Activated naive CD8-positive, alpha-beta T cell (primary cell): ENCODE data around the gene NDC80.
"Not testable (repeated sequence)": the region's sequence is repeated elsewhere in the genome, so short reads cannot be mapped to it uniquely, and the experiment has no call there.

Source experiments
- H3K27ac Mint-ChIP-seq: one replicate; pipeline ENCODE4 v1.8.0; 2021; ENCODE audit warnings: mixed read lengths
- H3K27me3 Mint-ChIP-seq: one replicate; pipeline ENCODE4 v1.8.0; 2021; ENCODE audit warnings: mixed read lengths
- H3K36me3 Mint-ChIP-seq: one replicate; pipeline ENCODE4 v1.8.0; 2021; ENCODE audit warnings: mixed read lengths
- H3K4me1 Mint-ChIP-seq: one replicate; pipeline ENCODE4 v1.8.0; 2021; ENCODE audit warnings: low read depth, mixed read lengths
- H3K4me3 Mint-ChIP-seq: one replicate; pipeline ENCODE4 v1.8.0; 2021; ENCODE audit warnings: mild to moderate bottlenecking, mixed read lengths
- H3K9me3 Mint-ChIP-seq: one replicate; pipeline ENCODE4 v1.8.0; 2021; ENCODE audit warnings: low read depth, mixed read lengths

The NDC80 gene

DNA sequence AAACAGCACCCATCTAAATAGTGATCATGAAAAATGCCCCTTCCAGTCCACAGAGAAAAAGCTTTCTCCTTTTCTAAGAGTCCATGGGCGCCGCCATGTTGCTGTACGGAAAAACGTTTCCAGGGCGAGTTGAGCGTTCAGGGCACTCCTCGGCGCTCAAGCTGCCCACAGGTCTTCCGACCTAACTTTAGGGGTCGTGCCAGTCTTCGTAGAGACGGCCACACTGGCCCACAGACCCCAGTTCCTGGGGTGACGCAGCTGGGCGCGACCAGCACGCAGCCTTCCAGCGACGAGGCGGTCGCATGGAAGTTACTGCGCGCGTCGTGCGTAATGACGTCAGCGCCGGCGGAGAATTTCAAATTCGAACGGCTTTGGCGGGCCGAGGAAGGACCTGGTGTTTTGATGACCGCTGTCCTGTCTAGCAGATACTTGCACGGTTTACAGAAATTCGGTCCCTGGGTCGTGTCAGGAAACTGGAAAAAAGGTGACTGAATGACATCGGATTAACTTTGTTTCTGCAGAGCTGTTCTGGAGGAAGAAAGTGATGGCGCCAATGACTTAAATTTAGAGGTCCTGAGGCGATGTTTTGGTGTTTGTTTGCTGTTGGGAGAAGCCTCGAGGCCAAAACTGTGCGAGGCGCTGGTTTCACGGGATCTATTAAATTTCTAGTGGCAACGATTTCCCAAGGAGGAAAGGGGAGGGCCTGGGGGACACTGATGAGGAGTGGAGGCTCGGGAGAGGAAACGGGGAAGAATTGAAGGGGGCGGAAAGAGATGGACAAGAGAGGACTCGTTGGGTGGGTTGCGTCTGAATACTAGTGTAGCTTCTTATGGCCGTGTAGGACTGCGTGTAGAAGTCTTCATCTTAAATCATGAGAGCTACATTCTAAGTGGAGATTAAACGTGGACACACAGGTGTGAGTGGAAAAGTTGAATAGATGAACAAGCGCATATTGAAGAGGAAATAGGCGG is at the start of gene NDC80, which contains the start of gene METTL4:
NDC80 (plus strand) TSS at position 358 of the 971 bp plus-strand sequence. CDS start 1,429 bp downstream, outside the sequence.
METTL4 (minus strand) TSS at position 306 of the 971 bp plus-strand sequence. CDS start 4,289 bp downstream, outside the sequence.
- no peaks in the 10 kb centered on the region for H3K27me3 Mint-ChIP-seq
- H3K9me3 Mint-ChIP-seq: no peaks in the 10 kb centered on the region
- H3K4me3 Mint-ChIP-seq: peak within 1 kb of the TSS; percentile 100
- peaks cover 6% of the 10 kb centered on the region for H3K36me3 Mint-ChIP-seq
- peaks cover 55% of the 10 kb centered on the region for H3K4me1 Mint-ChIP-seq
- peak within 1 kb of the TSS; percentile 99 for H3K27ac Mint-ChIP-seq

DNA sequence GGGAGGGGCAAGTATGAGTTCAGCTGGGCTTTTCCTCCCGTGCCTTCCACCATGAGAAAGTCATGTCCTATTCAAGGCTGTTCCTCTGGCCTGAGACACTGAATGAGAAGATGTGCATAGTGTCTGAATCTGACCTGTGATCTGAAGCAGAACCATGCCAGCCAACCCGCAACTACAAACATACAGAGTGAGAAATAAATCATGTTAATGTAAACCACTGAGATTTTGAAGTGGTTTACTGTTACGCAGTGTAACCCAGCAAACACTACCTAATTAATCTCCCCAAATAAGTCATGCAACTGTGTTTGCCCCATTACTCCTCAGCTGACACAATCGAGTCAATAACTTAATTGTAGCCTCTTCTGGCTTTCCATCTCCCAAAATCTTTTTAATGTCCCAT is 49.2 kb upstream of the NDC80 start:
- Mint-ChIP-seq H3K4me1 (peaks cover 5% of the 10 kb centered on the region), H3K9me3 (no peaks in the 10 kb centered on the region), H3K4me3 (no peak overlapping the region), H3K36me3 (peaks cover 5% of the 10 kb centered on the region), H3K27me3 (no peaks in the 10 kb centered on the region), H3K27ac (no peak overlapping the region)

DNA sequence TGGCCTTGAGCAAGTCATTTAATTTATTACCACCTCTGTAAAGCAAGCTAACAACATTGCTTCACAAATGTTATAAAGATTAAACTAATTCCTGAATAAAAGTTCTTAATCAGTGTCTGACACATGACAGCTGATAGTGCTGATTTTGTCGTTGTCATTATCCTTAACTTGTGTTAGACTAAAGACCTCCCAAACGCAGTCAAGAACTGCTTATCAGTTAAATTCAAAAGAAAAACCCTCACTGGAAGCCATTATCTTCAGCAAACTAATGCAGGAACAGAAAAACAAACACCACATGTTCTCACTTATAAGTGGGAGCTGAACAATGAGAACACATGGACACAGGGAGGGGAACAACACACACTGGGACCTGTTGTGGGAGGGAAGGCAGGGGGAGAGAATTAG is 46.6 kb upstream of the NDC80 start:
- not testable (repeated sequence) for H3K9me3 Mint-ChIP-seq, H3K36me3 Mint-ChIP-seq

DNA sequence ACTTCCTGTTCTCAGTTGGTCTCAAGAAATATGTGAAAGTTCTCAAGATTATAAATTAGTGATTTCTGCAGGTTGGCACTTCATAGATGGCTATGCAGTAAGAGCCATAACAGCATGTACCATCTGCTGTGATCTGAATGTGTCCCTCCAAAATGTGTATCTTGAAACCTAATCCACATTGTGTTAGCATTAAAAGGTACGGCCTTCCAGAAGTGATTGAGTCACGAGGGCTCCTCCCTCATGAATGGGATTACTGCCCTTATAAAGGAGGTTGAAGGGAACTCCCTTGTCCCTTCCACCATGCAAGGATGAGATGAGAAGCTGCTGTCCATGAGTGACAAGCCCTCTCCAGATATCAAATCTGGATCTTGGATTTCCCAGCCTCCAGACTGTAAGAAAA is 45.0 kb upstream of the NDC80 start:
- Mint-ChIP-seq H3K4me3 (no peak overlapping the region), H3K27ac (no peak overlapping the region), H3K36me3 (peaks cover 8% of the 10 kb centered on the region), H3K9me3 (no peaks in the 10 kb centered on the region), H3K27me3 (no peaks in the 10 kb centered on the region), H3K4me1 (peaks cover 5% of the 10 kb centered on the region)

More for the DNA sequence above, 46.6 kb upstream of the NDC80 start:
- not testable (repeated sequence) for H3K4me3 Mint-ChIP-seq, H3K27ac Mint-ChIP-seq, H3K4me1 Mint-ChIP-seq, H3K27me3 Mint-ChIP-seq

DNA sequence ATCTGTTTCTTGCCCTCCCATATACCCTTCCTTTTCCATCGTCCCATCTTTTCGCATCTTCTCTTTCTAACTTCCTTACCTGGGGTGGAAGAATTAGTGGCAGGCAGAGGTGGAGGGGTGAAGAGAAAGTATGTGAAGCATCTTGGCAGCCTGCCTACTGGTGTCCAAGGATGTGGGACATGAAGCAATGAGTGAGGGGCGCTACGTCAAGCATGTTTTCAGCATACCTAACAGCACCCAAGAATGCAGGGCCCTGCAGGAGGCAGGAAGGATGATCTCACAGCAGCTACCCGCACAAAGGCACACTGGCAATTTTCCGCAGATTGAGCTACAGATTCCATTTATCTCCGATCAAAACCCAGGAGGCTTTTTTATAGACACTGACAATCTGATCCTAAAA is 42.2 kb upstream of the NDC80 start:
- H3K27me3 Mint-ChIP-seq: no peaks in the 10 kb centered on the region
- no peaks in the 10 kb centered on the region for H3K4me1 Mint-ChIP-seq
- peaks cover 25% of the 10 kb centered on the region for H3K36me3 Mint-ChIP-seq
- peaks cover 3% of the 10 kb centered on the region for H3K9me3 Mint-ChIP-seq
- no peak overlapping the region for H3K27ac Mint-ChIP-seq
- no peak overlapping the region for H3K4me3 Mint-ChIP-seq

DNA sequence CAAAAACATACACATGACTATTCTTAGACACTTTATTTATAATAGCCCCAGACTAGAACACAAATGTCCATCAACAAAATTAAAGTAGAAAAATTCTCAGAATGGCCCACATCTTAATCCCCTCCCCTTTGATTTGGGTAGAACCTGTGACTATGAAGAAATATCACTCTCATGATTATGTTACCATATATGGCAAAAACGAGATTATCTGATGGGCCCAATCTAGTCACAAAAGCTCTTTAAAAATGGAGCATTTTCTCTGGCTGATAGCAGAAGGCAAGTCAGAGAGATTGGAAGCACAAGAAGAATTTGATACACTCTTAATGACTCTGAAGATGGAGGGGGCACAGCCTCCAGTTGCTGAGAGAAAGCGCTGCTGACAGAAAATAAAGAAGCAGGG is 39.6 kb upstream of the NDC80 start:
- Mint-ChIP-seq H3K9me3 (peaks cover 3% of the 10 kb centered on the region), H3K4me3 (no peak overlapping the region), H3K27me3 (no peaks in the 10 kb centered on the region), H3K27ac (no peak overlapping the region), H3K4me1 (no peaks in the 10 kb centered on the region), H3K36me3 (peaks cover 37% of the 10 kb centered on the region)

DNA sequence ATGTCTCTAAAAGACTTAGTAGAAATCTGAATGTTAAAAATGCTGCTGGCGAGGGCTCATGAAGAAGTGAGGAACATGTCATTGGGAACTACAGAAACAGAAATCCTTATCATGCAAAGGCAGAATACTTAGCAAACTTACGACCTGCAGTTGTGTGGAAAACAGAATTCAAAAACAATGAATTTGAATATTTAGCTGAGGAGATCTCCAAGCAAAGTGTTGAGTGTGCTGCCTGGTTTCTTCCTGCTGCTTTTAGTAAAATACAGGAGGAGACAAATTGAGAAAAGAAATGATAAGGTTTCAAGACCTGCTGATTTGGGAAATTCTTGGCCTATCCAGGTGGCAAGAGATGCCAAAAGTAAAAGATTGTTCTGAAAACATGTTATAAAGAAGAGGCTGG is 38.6 kb upstream of the NDC80 start:
- no peak overlapping the region for H3K4me3 Mint-ChIP-seq
- H3K36me3 Mint-ChIP-seq: peaks cover 37% of the 10 kb centered on the region
- H3K4me1 Mint-ChIP-seq: no peaks in the 10 kb centered on the region
- no peak overlapping the region for H3K27ac Mint-ChIP-seq
- peaks cover 3% of the 10 kb centered on the region for H3K9me3 Mint-ChIP-seq
- H3K27me3 Mint-ChIP-seq: no peaks in the 10 kb centered on the region

DNA sequence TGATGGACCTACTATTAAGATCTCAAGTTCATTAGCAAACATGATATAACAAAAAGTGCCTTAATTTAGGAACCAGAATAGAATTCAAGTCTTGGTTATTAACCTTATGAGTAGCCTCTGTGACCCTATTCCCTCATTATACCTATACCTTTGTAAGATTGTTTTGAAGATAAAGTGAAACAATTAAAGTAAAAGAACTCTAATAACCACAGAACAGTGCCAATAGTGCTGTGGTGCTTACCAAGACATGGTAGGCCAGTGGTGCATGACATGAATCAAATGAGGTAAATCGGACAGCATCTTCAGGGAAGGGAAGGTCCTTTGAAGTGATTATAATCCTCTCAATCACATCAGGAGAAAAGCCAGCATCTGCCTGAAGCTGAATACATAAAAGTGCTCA is 36.5 kb upstream of the NDC80 start:
- peaks cover 37% of the 10 kb centered on the region for H3K36me3 Mint-ChIP-seq
- H3K4me1 Mint-ChIP-seq: no peaks in the 10 kb centered on the region
- no peak overlapping the region for H3K27ac Mint-ChIP-seq
- H3K9me3 Mint-ChIP-seq: peaks cover 3% of the 10 kb centered on the region
- H3K27me3 Mint-ChIP-seq: no peaks in the 10 kb centered on the region
- no peak overlapping the region for H3K4me3 Mint-ChIP-seq

DNA sequence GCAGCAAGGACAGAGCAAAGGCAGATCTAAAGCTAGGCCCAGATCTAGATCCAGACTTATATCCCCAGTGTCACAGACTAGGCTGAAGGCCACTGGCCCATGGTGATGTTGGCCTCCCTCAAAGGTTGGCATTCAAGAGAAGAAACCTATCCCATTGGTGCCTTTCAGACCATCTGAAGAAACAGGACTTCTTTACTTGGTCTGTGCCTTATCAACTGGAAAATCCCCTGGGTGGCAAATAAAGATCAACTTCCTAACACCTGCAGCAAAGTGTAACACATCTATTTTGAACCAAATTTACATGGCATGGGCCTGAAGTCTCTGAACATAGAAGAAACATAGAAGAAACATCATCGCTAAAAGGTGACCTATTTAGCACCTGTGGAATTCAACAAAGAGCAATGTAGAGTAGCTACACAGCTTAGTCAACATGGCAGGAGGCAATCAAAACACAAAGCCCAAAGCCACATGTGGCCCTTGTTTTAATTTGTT is 35.9 kb upstream of the NDC80 start:
- Mint-ChIP-seq H3K4me3 (no peak overlapping the region), H3K9me3 (peaks cover 3% of the 10 kb centered on the region), H3K4me1 (no peaks in the 10 kb centered on the region), H3K27ac (no peak overlapping the region), H3K36me3 (peaks cover 37% of the 10 kb centered on the region), H3K27me3 (no peaks in the 10 kb centered on the region)

DNA sequence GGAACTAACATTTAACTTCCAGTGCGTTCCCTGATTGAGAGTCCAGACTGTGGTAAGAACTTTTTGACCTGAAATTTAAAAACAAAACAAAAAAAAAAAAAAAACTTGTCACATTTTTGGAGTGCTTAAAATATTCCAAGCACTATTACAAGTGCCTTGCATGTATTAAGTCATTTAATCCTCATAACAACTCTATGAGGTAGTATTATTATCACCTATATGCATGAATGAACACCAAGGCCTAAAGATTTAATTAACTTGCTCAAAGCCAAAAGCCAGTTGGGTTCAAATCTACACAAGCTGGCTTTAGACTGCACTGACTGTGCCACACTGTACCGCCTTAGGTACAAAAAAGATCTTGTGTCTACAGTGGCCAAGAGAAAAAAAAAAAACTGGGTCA is 35.3 kb upstream of the NDC80 start:
- H3K9me3 Mint-ChIP-seq: peaks cover 3% of the 10 kb centered on the region
- H3K36me3 Mint-ChIP-seq: peaks cover 33% of the 10 kb centered on the region
- no peak overlapping the region for H3K4me3 Mint-ChIP-seq
- H3K4me1 Mint-ChIP-seq: no peaks in the 10 kb centered on the region
- H3K27ac Mint-ChIP-seq: no peak overlapping the region
- no peaks in the 10 kb centered on the region for H3K27me3 Mint-ChIP-seq

DNA sequence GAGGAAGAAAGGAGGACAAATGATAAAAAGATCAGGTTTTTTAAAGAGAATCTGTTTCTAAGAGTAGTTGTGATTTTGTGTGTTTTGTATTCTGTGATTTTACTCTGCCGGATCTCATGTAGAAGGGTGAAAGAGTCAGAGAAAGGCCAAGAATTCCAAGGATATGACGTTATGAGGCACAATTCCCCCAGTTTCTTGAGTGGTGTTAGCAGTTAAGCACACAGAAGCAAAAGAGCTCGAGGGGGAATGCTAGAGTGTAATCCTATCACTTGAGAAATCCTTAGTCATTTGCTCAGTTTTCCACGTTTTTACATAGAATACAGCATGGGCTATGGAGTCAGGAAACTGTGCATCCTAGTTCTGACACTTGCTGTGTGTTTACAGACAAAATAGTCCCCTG is 34.9 kb upstream of the NDC80 start:
- H3K4me1 Mint-ChIP-seq: no peaks in the 10 kb centered on the region
- peaks cover 33% of the 10 kb centered on the region for H3K36me3 Mint-ChIP-seq
- no peak overlapping the region for H3K4me3 Mint-ChIP-seq
- peaks cover 3% of the 10 kb centered on the region for H3K9me3 Mint-ChIP-seq
- no peaks in the 10 kb centered on the region for H3K27me3 Mint-ChIP-seq
- no peak overlapping the region for H3K27ac Mint-ChIP-seq

DNA sequence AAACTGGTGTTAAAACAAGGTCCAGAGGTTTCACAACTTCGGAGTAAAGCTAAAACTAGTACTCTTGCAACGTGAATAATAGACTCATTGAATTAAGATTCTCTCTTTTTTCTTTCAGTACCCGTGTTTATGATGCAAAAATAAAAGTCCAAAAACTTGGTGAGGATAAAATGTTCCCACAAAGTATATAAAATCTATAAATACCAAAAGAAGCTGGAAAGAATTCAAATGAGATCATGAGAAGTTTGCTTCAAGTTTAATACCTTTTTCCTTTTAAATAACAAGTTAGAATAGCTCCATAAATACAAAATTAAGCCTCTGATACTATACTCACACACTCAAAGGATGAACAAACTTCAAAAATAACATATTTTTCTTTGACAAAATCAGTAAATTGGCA is 34.1 kb upstream of the NDC80 start:
- Mint-ChIP-seq H3K4me3 (no peak overlapping the region), H3K27me3 (no peaks in the 10 kb centered on the region), H3K9me3 (peaks cover 3% of the 10 kb centered on the region), H3K27ac (no peak overlapping the region), H3K36me3 (peaks cover 29% of the 10 kb centered on the region), H3K4me1 (peaks cover 2% of the 10 kb centered on the region)

DNA sequence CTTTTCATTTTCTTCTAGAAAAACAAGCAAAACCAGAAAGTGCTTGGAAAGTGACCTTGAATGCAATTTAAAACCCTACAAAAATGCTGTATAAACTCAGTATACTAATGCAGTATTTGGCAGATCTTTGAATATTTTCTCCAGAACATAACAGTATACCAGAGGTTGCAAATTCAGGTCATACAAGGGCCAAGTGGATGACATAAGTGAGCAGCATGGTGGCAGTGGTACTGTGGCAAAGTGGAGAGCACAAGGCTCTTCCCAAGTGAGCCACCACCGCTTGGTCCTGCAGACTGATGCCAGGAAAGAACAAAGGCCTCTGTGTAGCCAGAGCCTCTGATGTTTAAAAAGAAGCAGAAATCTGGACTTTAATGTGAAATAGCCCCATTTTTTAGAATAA is 33.1 kb upstream of the NDC80 start:
- Mint-ChIP-seq H3K36me3 (peaks cover 20% of the 10 kb centered on the region), H3K4me1 (peaks cover 4% of the 10 kb centered on the region), H3K27ac (no peak overlapping the region), H3K4me3 (no peak overlapping the region), H3K27me3 (no peaks in the 10 kb centered on the region), H3K9me3 (no peaks in the 10 kb centered on the region)

DNA sequence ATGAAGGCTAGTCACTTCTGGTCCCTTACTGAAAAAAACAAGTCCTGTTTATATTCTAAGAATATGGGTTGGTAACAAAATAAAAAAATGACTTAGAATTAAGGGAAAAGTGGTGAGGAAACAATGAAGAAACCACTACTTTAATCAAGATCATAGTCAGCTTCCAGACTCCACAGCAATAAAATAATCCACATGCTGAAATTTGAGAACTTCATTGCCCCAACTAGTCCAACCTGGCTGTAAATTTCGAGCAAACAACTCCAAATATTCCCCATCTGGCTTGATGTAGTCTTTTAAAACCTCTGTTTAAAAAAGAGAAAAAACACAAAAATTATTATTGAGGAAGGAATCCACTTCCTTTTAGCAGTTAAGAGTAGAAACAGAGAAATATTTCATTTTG is 32.5 kb upstream of the NDC80 start:
- Mint-ChIP-seq H3K9me3 (no peaks in the 10 kb centered on the region), H3K36me3 (peaks cover 18% of the 10 kb centered on the region), H3K4me3 (no peak overlapping the region), H3K27me3 (no peaks in the 10 kb centered on the region), H3K27ac (no peak overlapping the region), H3K4me1 (peaks cover 4% of the 10 kb centered on the region)

DNA sequence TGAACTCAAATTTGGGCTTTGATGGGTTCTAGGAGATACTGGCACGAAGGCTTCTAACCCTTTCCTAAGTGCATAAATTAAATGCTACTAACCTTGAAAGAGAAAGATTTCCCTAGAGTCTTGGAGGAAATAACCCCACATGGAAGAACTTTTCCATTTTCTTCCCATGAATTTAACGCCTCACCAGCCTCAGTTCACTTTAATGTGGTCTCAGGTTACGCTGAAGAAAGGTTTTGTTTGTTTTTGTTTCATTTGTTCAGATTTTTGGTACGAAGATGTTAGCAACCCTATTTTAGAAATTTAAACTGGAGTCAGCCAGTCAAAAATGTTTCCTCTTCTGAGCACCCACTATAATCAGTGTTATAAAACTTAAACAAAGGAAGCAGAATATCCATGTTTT is 30.8 kb upstream of the NDC80 start:
- H3K27ac Mint-ChIP-seq: no peak overlapping the region
- no peak overlapping the region for H3K4me3 Mint-ChIP-seq
- peaks cover 4% of the 10 kb centered on the region for H3K4me1 Mint-ChIP-seq
- peaks cover 8% of the 10 kb centered on the region for H3K36me3 Mint-ChIP-seq
- H3K27me3 Mint-ChIP-seq: no peaks in the 10 kb centered on the region
- H3K9me3 Mint-ChIP-seq: no peaks in the 10 kb centered on the region
